MM.1S (cell line): ENCODE measurements around the gene CDAN1.

Experiments
- DNase-seq: peaks from one replicate; pipeline ENCODE4 v3.0.0-alpha.2; 2015
- H2AFZ ChIP-seq: fragments of 300-600 bp; sonication (generic); 2 replicates; pipeline ENCODE4 v1.6.0; 2016; ENCODE audit warnings: antibody characterized with exemption, low read length
- H3F3A ChIP-seq: fragments of 300-600 bp; sonication (generic); 2 replicates; pipeline ENCODE4 v1.6.1; 2016; ENCODE audit warnings: mild to moderate bottlenecking, antibody characterized with exemption, low read length, moderate library complexity, mixed read lengths; ENCODE audit not compliant: insufficient read depth
- H3K27ac ChIP-seq: fragments of 300-600 bp; sonication (generic); 2 replicates; pipeline ENCODE4 v1.5.1; 2016; ENCODE audit warnings: mild to moderate bottlenecking, low read length
- H3K27me3 ChIP-seq: fragments of 300-600 bp; sonication (generic); replicated peaks from 2 replicates; pipeline ENCODE4 v1.6.0; 2016; ENCODE audit warnings: low read length; ENCODE audit not compliant: insufficient read depth
- H3K36me3 ChIP-seq: fragments of 300-600 bp; sonication (generic); replicated peaks from 2 replicates; pipeline ENCODE4 v1.6.1; 2016; ENCODE audit warnings: mild to moderate bottlenecking, low read length, mixed read lengths; ENCODE audit not compliant: insufficient read depth
- H3K4me1 ChIP-seq: fragments of 300-600 bp; sonication (generic); 2 replicates; pipeline ENCODE4 v1.6.1; 2016; ENCODE audit warnings: low read length, mixed read lengths
- H3K4me2 ChIP-seq: fragments of 300-600 bp; sonication (generic); 2 replicates; pipeline ENCODE4 v1.6.0; 2016; ENCODE audit warnings: low read depth, low read length
- H3K4me3 ChIP-seq: fragments of 300-600 bp; sonication (generic); 2 replicates; pipeline ENCODE4 v1.5.1; 2016; ENCODE audit warnings: low read length, mixed read lengths
- H3K79me2 ChIP-seq: fragments of 300-600 bp; sonication (generic); 2 replicates; pipeline ENCODE4 v1.6.1; 2016; ENCODE audit warnings: mixed run types, low read length, mixed read lengths
- H3K9ac ChIP-seq: fragments of 300-600 bp; sonication (generic); 2 replicates; pipeline ENCODE4 v1.6.1; 2016; ENCODE audit warnings: low read length, mixed read lengths
- H3K9me2 ChIP-seq: fragments of 300-600 bp; sonication (generic); replicated peaks from 2 replicates; pipeline ENCODE4 v1.6.1; 2016; ENCODE audit warnings: mild to moderate bottlenecking, low read length, mixed read lengths; ENCODE audit not compliant: insufficient read depth
- H3K9me3 ChIP-seq: fragments of 300-600 bp; sonication (generic); replicated peaks from 2 replicates; pipeline ENCODE4 v1.6.1; 2016; ENCODE audit warnings: mild to moderate bottlenecking, low read length, mixed read lengths; ENCODE audit not compliant: insufficient read depth
- H4K20me1 ChIP-seq: fragments of 300-600 bp; sonication (generic); 2 replicates; pipeline ENCODE4 v1.6.1; 2016; ENCODE audit warnings: mild to moderate bottlenecking, low read length, moderate library complexity, mixed read lengths; ENCODE audit not compliant: insufficient read depth
- CTCF ChIP-seq: fragments of 300-600 bp; sonication (generic); IDR thresholded peaks from 2 replicates; pipeline ENCODE4 v1.5.1; 2016; ENCODE audit warnings: antibody characterized with exemption, low read length, mixed read lengths
- EZH2 ChIP-seq: fragments of 300-600 bp; sonication (generic); optimal IDR thresholded peaks from 2 replicates; pipeline ENCODE3; 2017; ENCODE audit warnings: low read depth, mild to moderate bottlenecking, antibody characterized with exemption, low read length, mixed read lengths
- EZH2phosphoT487 ChIP-seq: fragments of 300-600 bp; sonication (generic); IDR thresholded peaks from 2 replicates; pipeline ENCODE4 v1.6.1; 2018; ENCODE audit warnings: antibody characterized with exemption, low read length

The CDAN1 gene

GRCh38 chr15:42723068-42723467 is 13.9 kb downstream of the CDAN1 start:
- H3K36me3 ChIP-seq = no peaks in the 10 kb centered on the region
- no peak overlapping the region for H3K4me3 ChIP-seq
- DNase-seq = no peak
- no peaks in the 10 kb centered on the region for H3K9me2 ChIP-seq
- no peak overlapping the region for H3K9ac ChIP-seq
- no peaks in the 10 kb centered on the region for H3K9me3 ChIP-seq
- H3F3A ChIP-seq = no peaks in the 10 kb centered on the region
- H4K20me1 ChIP-seq = no peaks in the 10 kb centered on the region
- no peak for TF ChIP-seq CTCF
- TF ChIP-seq EZH2 = no peak
- TF ChIP-seq EZH2phosphoT487 = no peak
- H2AFZ ChIP-seq = no peak overlapping the region
- H3K4me2 ChIP-seq = no peak overlapping the region
- H3K27me3 ChIP-seq = no peaks in the 10 kb centered on the region
- H3K27ac ChIP-seq = no peak overlapping the region
- H3K79me2 ChIP-seq = no peaks in the 10 kb centered on the region
- no peaks in the 10 kb centered on the region for H3K4me1 ChIP-seq

GRCh38 chr15:42721916-42722315 is 15.0 kb downstream of the CDAN1 start:
- no peaks in the 10 kb centered on the region for H3F3A ChIP-seq
- H4K20me1 ChIP-seq = no peaks in the 10 kb centered on the region
- H3K9ac ChIP-seq = no peak overlapping the region
- H3K4me3 ChIP-seq = no peak overlapping the region
- H2AFZ ChIP-seq = no peak overlapping the region
- no peaks in the 10 kb centered on the region for H3K36me3 ChIP-seq
- H3K9me3 ChIP-seq = no peaks in the 10 kb centered on the region
- H3K27me3 ChIP-seq = no peaks in the 10 kb centered on the region
- H3K9me2 ChIP-seq = no peaks in the 10 kb centered on the region
- H3K27ac ChIP-seq = no peak overlapping the region
- H3K4me2 ChIP-seq = no peak overlapping the region
- H3K79me2 ChIP-seq = no peaks in the 10 kb centered on the region
- H3K4me1 ChIP-seq = no peaks in the 10 kb centered on the region
- DNase-seq = no peak
- no peak for TF ChIP-seq EZH2
- no peak for TF ChIP-seq CTCF
- no peak for TF ChIP-seq EZH2phosphoT487

GRCh38 chr15:42721016-42721415 is 15.9 kb downstream of the CDAN1 start:
- DNase-seq = no peak
- no peak overlapping the region for H3K27ac ChIP-seq
- H4K20me1 ChIP-seq = no peaks in the 10 kb centered on the region
- no peak overlapping the region for H3K4me3 ChIP-seq
- no peak overlapping the region for H3K4me2 ChIP-seq
- no peak overlapping the region for H3K9ac ChIP-seq
- no peaks in the 10 kb centered on the region for H3K9me2 ChIP-seq
- H3K36me3 ChIP-seq = no peaks in the 10 kb centered on the region
- no peaks in the 10 kb centered on the region for H3K79me2 ChIP-seq
- no peak overlapping the region for H2AFZ ChIP-seq
- H3K27me3 ChIP-seq = no peaks in the 10 kb centered on the region
- TF ChIP-seq CTCF = no peak
- no peak for TF ChIP-seq EZH2
- no peak for TF ChIP-seq EZH2phosphoT487
- no peaks in the 10 kb centered on the region for H3K9me3 ChIP-seq
- H3F3A ChIP-seq = no peaks in the 10 kb centered on the region
- no peaks in the 10 kb centered on the region for H3K4me1 ChIP-seq
